IMR-90 (cell line): ENCODE measurements around the gene ATG101. TPM values are rescaled to one million over a fixed set of nuclear protein-coding genes. Genes with fewer than 3 reads are reported as not detected.

Experiments
- ATAC-seq: fragments of 200-7000 bp; cut with Tn5 transposase; 2 replicates; pipeline ENCODE4 v1.9.1; 2020; ENCODE audit warnings: low read depth, mild to moderate bottlenecking, moderate library complexity
- BruUV-seq: library from RNA; stranded (reverse); fragments of 400-500 nt; replicated peaks from 2 replicates; lab custom pipeline; 2021; lab: Mats Ljungman, UMichigan
- CTCF ChIA-PET: fragments of 300-600 bp; formaldehyde crosslinking; extraction: SDS; loops from one replicate; lab custom pipeline; 2021; ENCODE audit warnings: antibody characterized with exemption; lab: Yijun Ruan, JAX
- POLR2A ChIA-PET: fragments of 300-600 bp; sonication (Branson Sonifier 250); formaldehyde crosslinking; loops from one replicate; lab custom pipeline; 2022; ENCODE audit warnings: antibody characterized with exemption; ENCODE audit not compliant: unreplicated experiment; lab: Charles Lee
- DNase-seq: peaks from one replicate; pipeline ENCODE4 v3.0.0; 2013
- H2AFZ ChIP-seq: replicated peaks from 2 replicates; pipeline ENCODE3; 2013; ENCODE audit warnings: low read length, mild to moderate bottlenecking; ENCODE audit not compliant: poor library complexity
- H2AK5ac ChIP-seq: 2 replicates; pipeline ENCODE4 v1.6.1; 2013; ENCODE audit warnings: low read depth, low read length, inconsistent platforms
- H2AK9ac ChIP-seq: replicated peaks from 2 replicates; pipeline ENCODE3; 2013; ENCODE audit warnings: mild to moderate bottlenecking, low read depth, low read length, moderate library complexity; ENCODE audit not compliant: poor library complexity
- H2BK120ac ChIP-seq: 2 replicates; pipeline ENCODE4 v1.6.1; 2013; ENCODE audit warnings: low read depth, low read length, inconsistent platforms
- H2BK15ac ChIP-seq: 3 replicates; pipeline ENCODE4 v1.6.1; 2013; ENCODE audit warnings: low read depth, low read length, inconsistent platforms
- H2BK20ac ChIP-seq: 2 replicates; pipeline ENCODE4 v1.6.1; 2013; ENCODE audit warnings: low read depth, mild to moderate bottlenecking, inconsistent platforms, low read length, moderate library complexity
- H2BK5ac ChIP-seq: 2 replicates; pipeline ENCODE4 v1.6.1; 2013; ENCODE audit warnings: mild to moderate bottlenecking, low read depth, low read length, inconsistent platforms; ENCODE audit not compliant: poor library complexity, severe bottlenecking
- H3K14ac ChIP-seq: replicated peaks from 2 replicates; pipeline ENCODE4 v1.6.1; 2013; ENCODE audit warnings: low read depth, low read length, inconsistent platforms
- H3K18ac ChIP-seq: 2 replicates; pipeline ENCODE4 v1.6.1; 2013; ENCODE audit warnings: low read depth, low read length, control low read depth
- H3K23ac ChIP-seq: 2 replicates; pipeline ENCODE4 v1.6.1; 2013; ENCODE audit warnings: low read depth, low read length, inconsistent platforms
- H3K27ac ChIP-seq: 2 replicates; pipeline ENCODE4 v1.5.1; 2013; ENCODE audit warnings: mild to moderate bottlenecking, control low read depth, low read length; ENCODE audit not compliant: insufficient read depth
- H3K27me3 ChIP-seq: 2 replicates; pipeline ENCODE4 v1.6.1; 2013; ENCODE audit warnings: low read length; ENCODE audit not compliant: control insufficient read depth, insufficient read depth
- H3K36me3 ChIP-seq: 2 replicates; pipeline ENCODE4 v1.6.1; 2013; ENCODE audit warnings: low read length, mixed read lengths; ENCODE audit not compliant: control insufficient read depth, insufficient read depth
- H3K4ac ChIP-seq: 2 replicates; pipeline ENCODE4 v1.6.1; 2013; ENCODE audit warnings: low read depth, low read length, inconsistent platforms
- H3K4me1 ChIP-seq: 2 replicates; pipeline ENCODE4 v1.6.1; 2013; ENCODE audit warnings: low read length, mixed read lengths; ENCODE audit not compliant: control insufficient read depth, insufficient read depth
- H3K4me2 ChIP-seq: 2 replicates; pipeline ENCODE4 v1.6.1; 2013; ENCODE audit warnings: low read depth, mild to moderate bottlenecking, control low read depth, low read length, moderate library complexity
- H3K4me3 ChIP-seq: 2 replicates; pipeline ENCODE4 v1.5.1; 2013; ENCODE audit warnings: low read depth, mild to moderate bottlenecking, control low read depth, low read length, moderate library complexity; ENCODE audit not compliant: insufficient read depth
- H3K56ac ChIP-seq: 2 replicates; pipeline ENCODE4 v1.6.1; 2013; ENCODE audit warnings: low read length, inconsistent platforms; ENCODE audit not compliant: insufficient read depth; ENCODE audit errors: extremely low read depth
- H3K79me1 ChIP-seq, 2 experiments: 2 replicates each; pipeline ENCODE4 v1.6.1; 2013; ENCODE audit warnings: low read length in 2 of 2, inconsistent platforms in 1 of 2, low read depth in 1 of 2
- H3K9ac ChIP-seq: 2 replicates; pipeline ENCODE4 v1.6.1; 2013; ENCODE audit warnings: low read depth, low read length, control low read depth
- H3K9me1 ChIP-seq: 2 replicates; pipeline ENCODE4 v1.6.1; 2013; ENCODE audit warnings: low read length, inconsistent platforms; ENCODE audit not compliant: insufficient read depth
- H3K9me3 ChIP-seq: 2 replicates; pipeline ENCODE4 v1.6.1; 2013; ENCODE audit warnings: low read length; ENCODE audit not compliant: control insufficient read depth, insufficient read depth
- H4K20me1 ChIP-seq: 2 replicates; pipeline ENCODE4 v1.6.1; 2013; ENCODE audit warnings: low read length, inconsistent platforms; ENCODE audit not compliant: insufficient read depth
- H4K5ac ChIP-seq: 2 replicates; pipeline ENCODE4 v1.6.1; 2013; ENCODE audit warnings: mild to moderate bottlenecking, low read depth, low read length, control low read depth
- H4K8ac ChIP-seq, 2 experiments: 2 replicates each; pipeline ENCODE4 v1.6.1; 2013; ENCODE audit warnings: low read depth in 2 of 2, low read length in 2 of 2, control low read depth in 1 of 2, inconsistent platforms in 1 of 2
- H4K91ac ChIP-seq: 2 replicates; pipeline ENCODE4 v1.6.1; 2013; ENCODE audit warnings: low read depth, low read length, inconsistent platforms; ENCODE audit not compliant: insufficient read depth
- BHLHE40 ChIP-seq: fragments of 150-350 bp; IDR thresholded peaks from 2 replicates; pipeline ENCODE4 v1.6.1; 2016; ENCODE audit warnings: mild to moderate bottlenecking, low read depth, low read length
- CHD1 ChIP-seq: IDR thresholded peaks from 2 replicates; pipeline ENCODE4 v1.6.1; 2012; ENCODE audit warnings: low read depth, low read length, improper control_type of control experiment
- MAZ ChIP-seq: IDR thresholded peaks from 2 replicates; pipeline ENCODE4 v1.6.1; 2012; ENCODE audit warnings: low read depth, mild to moderate bottlenecking, low read length, improper control_type of control experiment, moderate library complexity, borderline replicate concordance
- MXI1 ChIP-seq: IDR thresholded peaks from 2 replicates; pipeline ENCODE4 v1.6.1; 2012; ENCODE audit warnings: low read depth, mild to moderate bottlenecking, low read length, moderate library complexity, borderline replicate concordance
- RCOR1 ChIP-seq: IDR thresholded peaks from 2 replicates; pipeline ENCODE4 v1.6.1; 2012; ENCODE audit warnings: mild to moderate bottlenecking, low read length, improper control_type of control experiment; ENCODE audit not compliant: insufficient replicate concordance
- RFX5 ChIP-seq: IDR thresholded peaks from 2 replicates; pipeline ENCODE4 v1.8.0; 2012; ENCODE audit warnings: low read depth, mild to moderate bottlenecking, low read length, moderate library complexity
- SMC3 ChIP-seq: fragments of 150-350 bp; IDR thresholded peaks from 2 replicates; pipeline ENCODE4 v1.6.1; 2016; ENCODE audit warnings: low read depth, mild to moderate bottlenecking, antibody characterized with exemption, low read length, moderate library complexity
- WGBS, 2 experiments: methylation state at CpG; one replicate each; pipeline versions ENCODE4 v1.1.5 to v1.1.7; 2013; ENCODE audit warnings: missing lambda C conversion rate in 2 of 2; ENCODE audit not compliant: insufficient read length in 1 of 2; ENCODE audit errors: extremely low coverage in 2 of 2; 5-methylcytosine and 5-hydroxymethylcytosine counted together
- dilution Hi-C: fragments of 300-500 bp; cut with HindIII; formaldehyde crosslinking; loops from one replicate; pipeline ENCODE4 v1.14.3; 2018; ENCODE audit warnings: low sequenced_read_pairs; ENCODE audit not compliant: unreplicated experiment
- in situ Hi-C: fragments of 300-500 bp; cut with MboI; formaldehyde crosslinking; loops from 3 replicates; pipeline ENCODE4 v1.14.3; 2019; ENCODE audit warnings: low sequenced_read_pairs, inconsistent platforms, mixed read lengths
- intact Hi-C: fragments of 100-400 bp; cut with micrococcal nuclease; formaldehyde crosslinking; loops from 2 replicates; pipeline ENCODE4 v1.10.0; 2022
- polyA plus RNA-seq, 3 experiments: library from polyadenylated mRNA; depleted of rRNA; stranded (reverse); fragments of >200 nt; gene quantifications; 2 replicates each; pipeline ENCODE4 v1.2.3, GENCODE V29; 2012; ENCODE audit warnings: low replicate concordance in 1 of 3
- total RNA-seq: library from RNA; depleted of rRNA; stranded (reverse); fragments of >200 nt; gene quantifications from 2 replicates; pipeline ENCODE4 v1.2.3, GENCODE V29; 2012
- TF ChIP-seq, protein P1 (sequence below): fragments of 150-350 bp; IDR thresholded peaks from 2 replicates; pipeline ENCODE4 v1.6.1; 2016; ENCODE audit warnings: low read depth, mild to moderate bottlenecking, low read length, moderate library complexity, borderline replicate concordance

Gene ATG101
- total and polyA plus RNA-seq, 2 of the 4 experiments (the other 2 are of a cell fraction): 93.9 to 167 TPM

GRCh38 chr12:52093346-52093745 lies 23.6 kb downstream of the ATG101 start:
- no peak overlapping the region for H2BK120ac ChIP-seq
- H3K4me1 ChIP-seq: no peaks in the 10 kb centered on the region
- H3K4me2 ChIP-seq: no peak overlapping the region
- dilution Hi-C loops (no loop called here), in situ Hi-C loops (no loop called here), intact Hi-C loops (no loop called here)
- H3K27ac ChIP-seq: no peak overlapping the region
- H4K20me1 ChIP-seq: no peaks in the 10 kb centered on the region
- no TSS peak for BruUV-seq
- DNase-seq (no peak), ATAC-seq (no peak)
- POLR2A ChIA-PET: no interaction called here
- H2AFZ ChIP-seq: no peak overlapping the region
- H2AK9ac ChIP-seq: no peak overlapping the region
- no peak overlapping the region for H4K5ac ChIP-seq
- no peak overlapping the region for H3K23ac ChIP-seq
- H2BK15ac ChIP-seq: no peak overlapping the region
- WGBS, 2 experiments: no CpG with 5 or more reads among the region's 7 CpGs
- H3K9ac ChIP-seq: no peak overlapping the region
- H2AK5ac ChIP-seq: no peak overlapping the region
- H4K8ac ChIP-seq: no peak overlapping the region
- H4K91ac ChIP-seq: no peak overlapping the region
- H3K4ac ChIP-seq: no peak overlapping the region
- H3K56ac ChIP-seq: no peak overlapping the region
- no peak overlapping the region for H2BK5ac ChIP-seq
- no peaks in the 10 kb centered on the region for H3K79me1 ChIP-seq
- TF ChIP-seq MAZ (no peak), BHLHE40 (no peak), RFX5 (no peak), MXI1 (no peak), CHD1 (no peak), RCOR1 (no peak), SMC3 (no peak)
- TF ChIP-seq, protein P1, sequence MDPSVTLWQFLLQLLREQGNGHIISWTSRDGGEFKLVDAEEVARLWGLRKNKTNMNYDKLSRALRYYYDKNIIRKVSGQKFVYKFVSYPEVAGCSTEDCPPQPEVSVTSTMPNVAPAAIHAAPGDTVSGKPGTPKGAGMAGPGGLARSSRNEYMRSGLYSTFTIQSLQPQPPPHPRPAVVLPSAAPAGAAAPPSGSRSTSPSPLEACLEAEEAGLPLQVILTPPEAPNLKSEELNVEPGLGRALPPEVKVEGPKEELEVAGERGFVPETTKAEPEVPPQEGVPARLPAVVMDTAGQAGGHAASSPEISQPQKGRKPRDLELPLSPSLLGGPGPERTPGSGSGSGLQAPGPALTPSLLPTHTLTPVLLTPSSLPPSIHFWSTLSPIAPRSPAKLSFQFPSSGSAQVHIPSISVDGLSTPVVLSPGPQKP: no peak
- peaks cover 28% of the 10 kb centered on the region for H3K27me3 ChIP-seq
- H3K9me1 ChIP-seq: no peaks in the 10 kb centered on the region
- H3K36me3 ChIP-seq: no peaks in the 10 kb centered on the region
- no peak overlapping the region for H3K18ac ChIP-seq
- no peak overlapping the region for H2BK20ac ChIP-seq
- no peak overlapping the region for H3K14ac ChIP-seq
- no peak overlapping the region for H3K4me3 ChIP-seq
- CTCF ChIA-PET: no interaction called here
- no peaks in the 10 kb centered on the region for H3K9me3 ChIP-seq
